ENCODE results near the gene EFNA2. TPM values are rescaled to one million over a fixed set of nuclear protein-coding genes. Genes with fewer than 3 reads are reported as not detected.

EFNA2 gene
- total and polyA plus RNA-seq, 9 donors, result 0.11 TPM; not detected in 8

GRCh38 chr19:1295169-1296012, 9.7 kb downstream of the EFNA2 start:
- no peak overlapping the region for H3K27ac ChIP-seq
- TF ChIP-seq EP300 (IDR thresholded peaks at IDR 0.05) (no peak), POLR2A (IDR thresholded peaks at IDR 0.05) (no peak)
- TF ChIP-seq, protein P1, sequence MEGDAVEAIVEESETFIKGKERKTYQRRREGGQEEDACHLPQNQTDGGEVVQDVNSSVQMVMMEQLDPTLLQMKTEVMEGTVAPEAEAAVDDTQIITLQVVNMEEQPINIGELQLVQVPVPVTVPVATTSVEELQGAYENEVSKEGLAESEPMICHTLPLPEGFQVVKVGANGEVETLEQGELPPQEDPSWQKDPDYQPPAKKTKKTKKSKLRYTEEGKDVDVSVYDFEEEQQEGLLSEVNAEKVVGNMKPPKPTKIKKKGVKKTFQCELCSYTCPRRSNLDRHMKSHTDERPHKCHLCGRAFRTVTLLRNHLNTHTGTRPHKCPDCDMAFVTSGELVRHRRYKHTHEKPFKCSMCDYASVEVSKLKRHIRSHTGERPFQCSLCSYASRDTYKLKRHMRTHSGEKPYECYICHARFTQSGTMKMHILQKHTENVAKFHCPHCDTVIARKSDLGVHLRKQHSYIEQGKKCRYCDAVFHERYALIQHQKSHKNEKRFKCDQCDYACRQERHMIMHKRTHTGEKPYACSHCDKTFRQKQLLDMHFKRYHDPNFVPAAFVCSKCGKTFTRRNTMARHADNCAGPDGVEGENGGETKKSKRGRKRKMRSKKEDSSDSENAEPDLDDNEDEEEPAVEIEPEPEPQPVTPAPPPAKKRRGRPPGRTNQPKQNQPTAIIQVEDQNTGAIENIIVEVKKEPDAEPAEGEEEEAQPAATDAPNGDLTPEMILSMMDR (IDR thresholded peaks at IDR 0.05), result no peak
- no peaks in the 10 kb centered on the region for H3K4me1 ChIP-seq (ENCODE audit: insufficient read depth)
- intact Hi-C loops (cut with DNase I), result no loop called here
- H3K36me3 ChIP-seq, result no peaks in the 10 kb centered on the region
- no peak for DNase-seq
- 4 to 14% (median 6%) methylated on average over 64 to 82 of the region's 82 CpGs for WGBS, 3 donors
- no peaks in the 10 kb centered on the region for H3K9me3 ChIP-seq
- H3K4me3 ChIP-seq, result no peak overlapping the region
- peaks cover 7% of the 10 kb centered on the region for H3K27me3 ChIP-seq

GRCh38 chr19:1296078-1296477, 10.4 kb downstream of the EFNA2 start:
- no peaks in the 10 kb centered on the region for H3K4me1 ChIP-seq (ENCODE audit: insufficient read depth)
- 60 to 72% (median 61%) methylated on average over 12 to 13 of the region's 13 CpGs for WGBS, 3 donors
- no peak for DNase-seq
- H3K4me3 ChIP-seq, result no peak overlapping the region
- H3K36me3 ChIP-seq, result no peaks in the 10 kb centered on the region
- no peaks in the 10 kb centered on the region for H3K9me3 ChIP-seq
- intact Hi-C loops (cut with DNase I), result no loop called here
- peaks cover 7% of the 10 kb centered on the region for H3K27me3 ChIP-seq
- H3K27ac ChIP-seq, result no peak overlapping the region
- TF ChIP-seq EP300 (IDR thresholded peaks at IDR 0.05) (no peak), POLR2A (IDR thresholded peaks at IDR 0.05) (no peak)
- TF ChIP-seq, protein P1 (IDR thresholded peaks at IDR 0.05), result no peak

GRCh38 chr19:1296575-1297271, 11.1 kb downstream of the EFNA2 start:
- TF ChIP-seq, protein P1 (IDR thresholded peaks at IDR 0.05), result no peak
- TF ChIP-seq POLR2A (IDR thresholded peaks at IDR 0.05), result no peak
- no peak for TF ChIP-seq EP300 (IDR thresholded peaks at IDR 0.05)
- H3K9me3 ChIP-seq, result no peaks in the 10 kb centered on the region

GRCh38 chr19:1298235-1298634, 12.6 kb downstream of the EFNA2 start:
- intact Hi-C loops (cut with DNase I), result no loop called here
- TF ChIP-seq, protein P1 (IDR thresholded peaks at IDR 0.05), result no peak
- TF ChIP-seq POLR2A (IDR thresholded peaks at IDR 0.05) (no peak), EP300 (IDR thresholded peaks at IDR 0.05) (no peak)
- Histone ChIP-seq H3K9me3 (no peaks in the 10 kb centered on the region), H3K4me1 (ENCODE audit: insufficient read depth) (no peaks in the 10 kb centered on the region), H3K4me3 (no peak overlapping the region), H3K27me3 (peaks cover 3% of the 10 kb centered on the region), H3K27ac (no peak overlapping the region), H3K36me3 (no peaks in the 10 kb centered on the region)
- 83 to 87% (median 85%) methylated on average over 8 of the region's 8 CpGs for WGBS, 3 donors
- DNase-seq, result no peak

More at GRCh38 chr19:1296575-1297271, 11.1 kb downstream of the EFNA2 start:
- DNase-seq, result no peak
- Histone ChIP-seq H3K4me3 (no peak overlapping the region), H3K36me3 (no peaks in the 10 kb centered on the region), H3K27me3 (peaks cover 7% of the 10 kb centered on the region), H3K27ac (no peak overlapping the region), H3K4me1 (ENCODE audit: insufficient read depth) (no peaks in the 10 kb centered on the region)
- WGBS, 3 donors, result 68 to 77% (median 69%) methylated on average over 24 of the region's 24 CpGs
- intact Hi-C loops (cut with DNase I), result no loop called here
